ENCODE data around the gene ESRRB. TPM values are rescaled to one million over a fixed set of nuclear protein-coding genes. Genes with fewer than 3 reads are reported as not detected.

ESRRB gene
- total RNA-seq, 1 experiment from 2014 or later: 1.6 TPM

DNA sequence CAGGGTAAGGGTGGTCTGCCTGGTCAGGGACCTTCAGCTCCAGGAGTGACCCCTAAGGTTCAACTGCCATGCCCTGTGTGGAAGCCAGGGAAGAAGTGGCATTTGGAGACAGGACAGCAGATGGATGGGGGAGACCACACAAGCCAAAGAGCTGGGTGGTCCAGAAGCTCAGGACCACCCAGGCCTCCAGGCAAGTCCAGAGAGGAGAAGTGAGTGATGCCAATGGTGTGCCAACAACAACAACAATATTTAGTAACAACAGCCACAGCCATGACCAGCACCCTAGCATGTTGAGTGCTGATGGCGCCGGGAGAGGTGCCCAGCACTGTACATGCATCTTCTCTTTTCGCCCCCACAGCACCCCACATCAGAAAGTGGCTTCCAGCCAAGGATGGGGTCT, 113.7 kb downstream of the ESRRB start:
- Mint-ChIP-seq H3K4me3 (no peak overlapping the region), H3K36me3 (no peaks in the 10 kb centered on the region), H3K9me3 (no peaks in the 10 kb centered on the region), H3K27ac (no peak overlapping the region), H3K4me1 (peaks cover 14% of the 10 kb centered on the region), H3K27me3 (ENCODE audit: low read depth) (no peaks in the 10 kb centered on the region)
- ChIA-PET POLR2A (no interaction called here), CTCF (interaction anchor here (1.0 to 1.7 kb wide), 2 partner anchors 8 to 16 kb away, joined by 3 to 7 read pairs; no protein-coding TSS in a partner anchor)
- DNase-seq (ENCODE audit: low spot score): no peak
- ATAC-seq: no peak
- TF ChIP-seq NR3C1 (CRISPR knock-in tag; conservative IDR thresholded peaks at IDR 0.05; ENCODE audit: low read depth): no peak
- no peak for TF ChIP-seq NFATC4 (CRISPR knock-in tag; IDR thresholded peaks at IDR 0.05)
- no peak for TF ChIP-seq NFE2L1 (CRISPR knock-in tag; IDR thresholded peaks at IDR 0.05)
- TF ChIP-seq, protein P1, sequence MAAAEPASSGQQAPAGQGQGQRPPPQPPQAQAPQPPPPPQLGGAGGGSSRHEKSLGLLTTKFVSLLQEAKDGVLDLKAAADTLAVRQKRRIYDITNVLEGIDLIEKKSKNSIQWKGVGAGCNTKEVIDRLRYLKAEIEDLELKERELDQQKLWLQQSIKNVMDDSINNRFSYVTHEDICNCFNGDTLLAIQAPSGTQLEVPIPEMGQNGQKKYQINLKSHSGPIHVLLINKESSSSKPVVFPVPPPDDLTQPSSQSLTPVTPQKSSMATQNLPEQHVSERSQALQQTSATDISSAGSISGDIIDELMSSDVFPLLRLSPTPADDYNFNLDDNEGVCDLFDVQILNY (CRISPR knock-in tag; IDR thresholded peaks at IDR 0.05): no peak
- no peak for TF ChIP-seq HMGA2 (CRISPR knock-in tag; IDR thresholded peaks at IDR 0.05)
- TF ChIP-seq, protein P2, sequence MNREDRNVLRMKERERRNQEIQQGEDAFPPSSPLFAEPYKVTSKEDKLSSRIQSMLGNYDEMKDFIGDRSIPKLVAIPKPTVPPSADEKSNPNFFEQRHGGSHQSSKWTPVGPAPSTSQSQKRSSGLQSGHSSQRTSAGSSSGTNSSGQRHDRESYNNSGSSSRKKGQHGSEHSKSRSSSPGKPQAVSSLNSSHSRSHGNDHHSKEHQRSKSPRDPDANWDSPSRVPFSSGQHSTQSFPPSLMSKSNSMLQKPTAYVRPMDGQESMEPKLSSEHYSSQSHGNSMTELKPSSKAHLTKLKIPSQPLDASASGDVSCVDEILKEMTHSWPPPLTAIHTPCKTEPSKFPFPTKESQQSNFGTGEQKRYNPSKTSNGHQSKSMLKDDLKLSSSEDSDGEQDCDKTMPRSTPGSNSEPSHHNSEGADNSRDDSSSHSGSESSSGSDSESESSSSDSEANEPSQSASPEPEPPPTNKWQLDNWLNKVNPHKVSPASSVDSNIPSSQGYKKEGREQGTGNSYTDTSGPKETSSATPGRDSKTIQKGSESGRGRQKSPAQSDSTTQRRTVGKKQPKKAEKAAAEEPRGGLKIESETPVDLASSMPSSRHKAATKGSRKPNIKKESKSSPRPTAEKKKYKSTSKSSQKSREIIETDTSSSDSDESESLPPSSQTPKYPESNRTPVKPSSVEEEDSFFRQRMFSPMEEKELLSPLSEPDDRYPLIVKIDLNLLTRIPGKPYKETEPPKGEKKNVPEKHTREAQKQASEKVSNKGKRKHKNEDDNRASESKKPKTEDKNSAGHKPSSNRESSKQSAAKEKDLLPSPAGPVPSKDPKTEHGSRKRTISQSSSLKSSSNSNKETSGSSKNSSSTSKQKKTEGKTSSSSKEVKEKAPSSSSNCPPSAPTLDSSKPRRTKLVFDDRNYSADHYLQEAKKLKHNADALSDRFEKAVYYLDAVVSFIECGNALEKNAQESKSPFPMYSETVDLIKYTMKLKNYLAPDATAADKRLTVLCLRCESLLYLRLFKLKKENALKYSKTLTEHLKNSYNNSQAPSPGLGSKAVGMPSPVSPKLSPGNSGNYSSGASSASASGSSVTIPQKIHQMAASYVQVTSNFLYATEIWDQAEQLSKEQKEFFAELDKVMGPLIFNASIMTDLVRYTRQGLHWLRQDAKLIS (CRISPR knock-in tag; IDR thresholded peaks at IDR 0.05; ENCODE audit: borderline replicate concordance): no peak
- TF ChIP-seq SP1 (CRISPR knock-in tag; conservative IDR thresholded peaks at IDR 0.05): no peak

DNA sequence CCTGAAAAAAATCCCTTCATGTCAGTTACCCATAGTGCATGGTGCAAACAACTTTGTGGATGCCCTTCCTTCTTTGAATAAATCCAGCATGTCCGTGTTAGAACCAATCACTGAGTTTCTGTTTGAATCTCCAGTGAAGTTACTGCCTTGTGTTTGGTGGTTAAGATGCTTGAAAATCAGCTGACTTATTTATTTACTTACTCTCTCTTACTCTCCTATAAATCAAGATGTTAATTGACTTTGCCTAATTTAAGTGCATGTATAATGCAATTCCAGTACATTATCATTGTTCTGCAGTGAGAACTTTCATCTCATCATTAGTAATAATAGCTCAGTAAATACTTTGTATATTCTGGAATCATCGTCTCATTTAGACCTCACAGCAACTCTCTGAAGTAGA, 114.2 kb downstream of the ESRRB start:
- DNase-seq (ENCODE audit: low spot score): no peak
- Mint-ChIP-seq H3K36me3 (no peaks in the 10 kb centered on the region), H3K4me3 (no peak overlapping the region), H3K4me1 (peaks cover 13% of the 10 kb centered on the region), H3K27ac (no peak overlapping the region), H3K27me3 (ENCODE audit: low read depth) (no peaks in the 10 kb centered on the region), H3K9me3 (no peaks in the 10 kb centered on the region)
- TF ChIP-seq, protein P3, sequence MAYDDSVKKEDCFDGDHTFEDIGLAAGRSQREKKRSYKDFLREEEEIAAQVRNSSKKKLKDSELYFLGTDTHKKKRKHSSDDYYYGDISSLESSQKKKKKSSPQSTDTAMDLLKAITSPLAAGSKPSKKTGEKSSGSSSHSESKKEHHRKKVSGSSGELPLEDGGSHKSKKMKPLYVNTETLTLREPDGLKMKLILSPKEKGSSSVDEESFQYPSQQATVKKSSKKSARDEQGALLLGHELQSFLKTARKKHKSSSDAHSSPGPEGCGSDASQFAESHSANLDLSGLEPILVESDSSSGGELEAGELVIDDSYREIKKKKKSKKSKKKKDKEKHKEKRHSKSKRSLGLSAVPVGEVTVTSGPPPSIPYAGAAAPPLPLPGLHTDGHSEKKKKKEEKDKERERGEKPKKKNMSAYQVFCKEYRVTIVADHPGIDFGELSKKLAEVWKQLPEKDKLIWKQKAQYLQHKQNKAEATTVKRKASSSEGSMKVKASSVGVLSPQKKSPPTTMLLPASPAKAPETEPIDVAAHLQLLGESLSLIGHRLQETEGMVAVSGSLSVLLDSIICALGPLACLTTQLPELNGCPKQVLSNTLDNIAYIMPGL (CRISPR knock-in tag; IDR thresholded peaks at IDR 0.05): no peak
- TF ChIP-seq ETV6 (CRISPR knock-in tag; IDR thresholded peaks at IDR 0.05): no peak
- TF ChIP-seq, protein P4, sequence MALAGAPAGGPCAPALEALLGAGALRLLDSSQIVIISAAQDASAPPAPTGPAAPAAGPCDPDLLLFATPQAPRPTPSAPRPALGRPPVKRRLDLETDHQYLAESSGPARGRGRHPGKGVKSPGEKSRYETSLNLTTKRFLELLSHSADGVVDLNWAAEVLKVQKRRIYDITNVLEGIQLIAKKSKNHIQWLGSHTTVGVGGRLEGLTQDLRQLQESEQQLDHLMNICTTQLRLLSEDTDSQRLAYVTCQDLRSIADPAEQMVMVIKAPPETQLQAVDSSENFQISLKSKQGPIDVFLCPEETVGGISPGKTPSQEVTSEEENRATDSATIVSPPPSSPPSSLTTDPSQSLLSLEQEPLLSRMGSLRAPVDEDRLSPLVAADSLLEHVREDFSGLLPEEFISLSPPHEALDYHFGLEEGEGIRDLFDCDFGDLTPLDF (CRISPR knock-in tag; IDR thresholded peaks at IDR 0.05): no peak
- TF ChIP-seq, protein P5, sequence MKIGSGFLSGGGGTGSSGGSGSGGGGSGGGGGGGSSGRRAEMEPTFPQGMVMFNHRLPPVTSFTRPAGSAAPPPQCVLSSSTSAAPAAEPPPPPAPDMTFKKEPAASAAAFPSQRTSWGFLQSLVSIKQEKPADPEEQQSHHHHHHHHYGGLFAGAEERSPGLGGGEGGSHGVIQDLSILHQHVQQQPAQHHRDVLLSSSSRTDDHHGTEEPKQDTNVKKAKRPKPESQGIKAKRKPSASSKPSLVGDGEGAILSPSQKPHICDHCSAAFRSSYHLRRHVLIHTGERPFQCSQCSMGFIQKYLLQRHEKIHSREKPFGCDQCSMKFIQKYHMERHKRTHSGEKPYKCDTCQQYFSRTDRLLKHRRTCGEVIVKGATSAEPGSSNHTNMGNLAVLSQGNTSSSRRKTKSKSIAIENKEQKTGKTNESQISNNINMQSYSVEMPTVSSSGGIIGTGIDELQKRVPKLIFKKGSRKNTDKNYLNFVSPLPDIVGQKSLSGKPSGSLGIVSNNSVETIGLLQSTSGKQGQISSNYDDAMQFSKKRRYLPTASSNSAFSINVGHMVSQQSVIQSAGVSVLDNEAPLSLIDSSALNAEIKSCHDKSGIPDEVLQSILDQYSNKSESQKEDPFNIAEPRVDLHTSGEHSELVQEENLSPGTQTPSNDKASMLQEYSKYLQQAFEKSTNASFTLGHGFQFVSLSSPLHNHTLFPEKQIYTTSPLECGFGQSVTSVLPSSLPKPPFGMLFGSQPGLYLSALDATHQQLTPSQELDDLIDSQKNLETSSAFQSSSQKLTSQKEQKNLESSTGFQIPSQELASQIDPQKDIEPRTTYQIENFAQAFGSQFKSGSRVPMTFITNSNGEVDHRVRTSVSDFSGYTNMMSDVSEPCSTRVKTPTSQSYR (CRISPR knock-in tag; IDR thresholded peaks at IDR 0.05): no peak
- no peak for TF ChIP-seq MXD4 (CRISPR knock-in tag; IDR thresholded peaks at IDR 0.05; ENCODE audit: borderline replicate concordance)
- TF ChIP-seq JUN (CRISPR knock-in tag; IDR thresholded peaks at IDR 0.05): no peak
- TF ChIP-seq, protein P6, sequence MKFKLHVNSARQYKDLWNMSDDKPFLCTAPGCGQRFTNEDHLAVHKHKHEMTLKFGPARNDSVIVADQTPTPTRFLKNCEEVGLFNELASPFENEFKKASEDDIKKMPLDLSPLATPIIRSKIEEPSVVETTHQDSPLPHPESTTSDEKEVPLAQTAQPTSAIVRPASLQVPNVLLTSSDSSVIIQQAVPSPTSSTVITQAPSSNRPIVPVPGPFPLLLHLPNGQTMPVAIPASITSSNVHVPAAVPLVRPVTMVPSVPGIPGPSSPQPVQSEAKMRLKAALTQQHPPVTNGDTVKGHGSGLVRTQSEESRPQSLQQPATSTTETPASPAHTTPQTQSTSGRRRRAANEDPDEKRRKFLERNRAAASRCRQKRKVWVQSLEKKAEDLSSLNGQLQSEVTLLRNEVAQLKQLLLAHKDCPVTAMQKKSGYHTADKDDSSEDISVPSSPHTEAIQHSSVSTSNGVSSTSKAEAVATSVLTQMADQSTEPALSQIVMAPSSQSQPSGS (CRISPR knock-in tag; IDR thresholded peaks at IDR 0.05; ENCODE audit: borderline replicate concordance, low read depth): no peak
- TF ChIP-seq, protein P7, sequence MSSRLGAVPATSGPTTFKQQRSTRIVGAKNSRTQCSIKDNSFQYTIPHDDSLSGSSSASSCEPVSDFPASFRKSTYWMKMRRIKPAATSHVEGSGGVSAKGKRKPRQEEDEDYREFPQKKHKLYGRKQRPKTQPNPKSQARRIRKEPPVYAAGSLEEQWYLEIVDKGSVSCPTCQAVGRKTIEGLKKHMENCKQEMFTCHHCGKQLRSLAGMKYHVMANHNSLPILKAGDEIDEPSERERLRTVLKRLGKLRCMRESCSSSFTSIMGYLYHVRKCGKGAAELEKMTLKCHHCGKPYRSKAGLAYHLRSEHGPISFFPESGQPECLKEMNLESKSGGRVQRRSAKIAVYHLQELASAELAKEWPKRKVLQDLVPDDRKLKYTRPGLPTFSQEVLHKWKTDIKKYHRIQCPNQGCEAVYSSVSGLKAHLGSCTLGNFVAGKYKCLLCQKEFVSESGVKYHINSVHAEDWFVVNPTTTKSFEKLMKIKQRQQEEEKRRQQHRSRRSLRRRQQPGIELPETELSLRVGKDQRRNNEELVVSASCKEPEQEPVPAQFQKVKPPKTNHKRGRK (CRISPR knock-in tag; IDR thresholded peaks at IDR 0.05; ENCODE audit: borderline replicate concordance): no peak
- TF ChIP-seq ZNF416 (CRISPR knock-in tag; IDR thresholded peaks at IDR 0.05): no peak
- TF ChIP-seq OVOL2 (CRISPR knock-in tag; IDR thresholded peaks at IDR 0.05; ENCODE audit: borderline replicate concordance): no peak
- TF ChIP-seq, protein P8, sequence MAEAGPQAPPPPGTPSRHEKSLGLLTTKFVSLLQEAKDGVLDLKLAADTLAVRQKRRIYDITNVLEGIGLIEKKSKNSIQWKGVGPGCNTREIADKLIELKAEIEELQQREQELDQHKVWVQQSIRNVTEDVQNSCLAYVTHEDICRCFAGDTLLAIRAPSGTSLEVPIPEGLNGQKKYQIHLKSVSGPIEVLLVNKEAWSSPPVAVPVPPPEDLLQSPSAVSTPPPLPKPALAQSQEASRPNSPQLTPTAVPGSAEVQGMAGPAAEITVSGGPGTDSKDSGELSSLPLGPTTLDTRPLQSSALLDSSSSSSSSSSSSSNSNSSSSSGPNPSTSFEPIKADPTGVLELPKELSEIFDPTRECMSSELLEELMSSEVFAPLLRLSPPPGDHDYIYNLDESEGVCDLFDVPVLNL (CRISPR knock-in tag; IDR thresholded peaks at IDR 0.05; ENCODE audit: borderline replicate concordance, low read depth): no peak
- ChIA-PET POLR2A (no interaction called here), CTCF (interaction anchor here (0.6 to 1.3 kb wide), 3 partner anchors 17 to 240 kb away, joined by 3 to 5 read pairs (median 3); no protein-coding TSS in a partner anchor)
- ATAC-seq: no peak

All from WTC11 (cell line).